Peyer's patch (tissue), 4 donors: ENCODE measurements around the gene FNIP2. TPM values are rescaled to one million over a fixed set of nuclear protein-coding genes. Genes with fewer than 3 reads are reported as not detected.
"Not testable (repeated sequence)": the region's sequence is repeated elsewhere in the genome, so short reads cannot be mapped to it uniquely, and the experiment has no call there.

Experiments
- DNase-seq, 3 donors: peaks; one replicate each; pipeline ENCODE4 v3.0.0-alpha.2; 2017 to 2019
- H3K27ac ChIP-seq, 4 donors: fragments of 200-600 bp; sonication (generic); one replicate each; pipeline ENCODE4 v1.5.1; 2016 to 2019
- H3K27me3 ChIP-seq, 2 donors: fragments of 200-600 bp; sonication (generic); one replicate each; pipeline ENCODE4 v1.5.1; 2019
- H3K36me3 ChIP-seq, 3 donors: fragments of 200-600 bp; sonication (generic); one replicate each; pipeline ENCODE4 v1.5.1; 2016 to 2019
- H3K4me1 ChIP-seq, 4 donors: fragments of 200-600 bp; sonication (generic); one replicate each; pipeline ENCODE4 v1.5.1; 2016 to 2019
- H3K4me3 ChIP-seq, 4 donors: fragments of 200-600 bp; sonication (generic); 1 replicate in 3 of 4; 2 replicates in 1 of 4; pipeline ENCODE4 v1.5.1; 2016 to 2019; ENCODE audit warnings: mild to moderate bottlenecking in 1 of 4
- H3K9me3 ChIP-seq, 4 donors: fragments of 200-600 bp; sonication (generic); one replicate each; pipeline ENCODE4 v1.5.1; 2016 to 2019; ENCODE audit warnings: mild to moderate bottlenecking in 1 of 4
- CTCF ChIP-seq, 6 experiments: fragments of 450-650 bp in 4 of 6; fragments of 200-600 bp in 2 of 6; sonication (generic) in 1 of 6; IDR thresholded peaks; one replicate each; pipeline ENCODE4 v1.5.1; 2017 to 2019; ENCODE audit warnings: antibody characterized with exemption in 6 of 6, mild to moderate bottlenecking in 3 of 6, moderate library complexity in 1 of 6
- POLR2A ChIP-seq, 2 donors: fragments of 450-650 bp; IDR thresholded peaks; one replicate each; pipeline ENCODE4 v1.5.1; 2017; ENCODE audit warnings: antibody characterized with exemption in 2 of 2, mild to moderate bottlenecking in 2 of 2, moderate library complexity in 2 of 2
- total RNA-seq, 4 donors: library from RNA; depleted of rRNA; stranded (reverse); fragments of >200 nt; gene quantifications; one replicate each; pipeline ENCODE4 v1.1.0, GENCODE V29; 2016

FNIP2 gene
- total RNA-seq, 4 donors from 2014 or later, result 31.9 to 40.8 (median 38.6) TPM

- Histone ChIP-seq H3K4me3 (no peak overlapping the region), H3K4me1 (no peaks in the 10 kb centered on the region), H3K36me3 (peaks cover 0 to 13% (median 0%) of the 10 kb centered on the region in 3 donors), H3K9me3 (no peaks in the 10 kb centered on the region), H3K27me3 (no peaks in the 10 kb centered on the region), H3K27ac (no peak overlapping the region)
- TF ChIP-seq CTCF (IDR thresholded peaks at IDR 0.05) (no peak), POLR2A (IDR thresholded peaks at IDR 0.05) (no peak)
- no peak for DNase-seq
Observed at GRCh38 chr4:158875455-158875854, 106.6 kb downstream of the FNIP2 start.

GRCh38 chr4:158877069-158877468 lies 108.2 kb downstream of the FNIP2 start:
- Histone ChIP-seq H3K36me3 (peaks cover 0 to 13% (median 0%) of the 10 kb centered on the region in 3 donors), H3K9me3 (no peaks in the 10 kb centered on the region), H3K4me1 (no peaks in the 10 kb centered on the region), H3K27ac (no peak overlapping the region), H3K4me3 (no peak overlapping the region), H3K27me3 (no peaks in the 10 kb centered on the region)
- no peak for TF ChIP-seq CTCF (IDR thresholded peaks at IDR 0.05)
- no peak for TF ChIP-seq POLR2A (IDR thresholded peaks at IDR 0.05)
- DNase-seq, result no peak

- not testable (repeated sequence) for H3K4me3 ChIP-seq, H3K27me3 ChIP-seq, H3K4me1 ChIP-seq, H3K9me3 ChIP-seq, DNase-seq, H3K27ac ChIP-seq
- H3K36me3 ChIP-seq, result peaks cover 0 to 10% (median 0%) of the 10 kb centered on the region in 3 donors
Observed at GRCh38 chr4:158882142-158882541, 113.3 kb downstream of the FNIP2 start.

GRCh38 chr4:158884280-158884679 lies 115.5 kb downstream of the FNIP2 start:
- DNase-seq, result no peak
- H3K36me3 ChIP-seq, result no peaks in the 10 kb centered on the region
- H3K27ac ChIP-seq, result no peak overlapping the region
- no peaks in the 10 kb centered on the region for H3K27me3 ChIP-seq
- no peaks in the 10 kb centered on the region for H3K9me3 ChIP-seq
- no peak overlapping the region for H3K4me3 ChIP-seq
- no peaks in the 10 kb centered on the region for H3K4me1 ChIP-seq
- TF ChIP-seq POLR2A (IDR thresholded peaks at IDR 0.05) (no peak), CTCF (IDR thresholded peaks at IDR 0.05) (no peak)

GRCh38 chr4:158885564-158885963 lies 116.7 kb downstream of the FNIP2 start:
- Histone ChIP-seq H3K9me3 (no peaks in the 10 kb centered on the region), H3K4me1 (no peaks in the 10 kb centered on the region), H3K4me3 (no peak overlapping the region), H3K27me3 (no peaks in the 10 kb centered on the region), H3K27ac (no peak overlapping the region), H3K36me3 (no peaks in the 10 kb centered on the region)
- DNase-seq, result no peak
- no peak for TF ChIP-seq POLR2A (IDR thresholded peaks at IDR 0.05)
- TF ChIP-seq CTCF (IDR thresholded peaks at IDR 0.05), result no peak

- peaks cover 0 to 3% (median 0%) of the 10 kb centered on the region in 3 donors for H3K36me3 ChIP-seq
- no peak overlapping the region for H3K4me3 ChIP-seq
- no peak for DNase-seq
- no peaks in the 10 kb centered on the region for H3K4me1 ChIP-seq
- no peaks in the 10 kb centered on the region for H3K27me3 ChIP-seq
- no peak for TF ChIP-seq CTCF (IDR thresholded peaks at IDR 0.05)
- no peak for TF ChIP-seq POLR2A (IDR thresholded peaks at IDR 0.05)
- no peaks in the 10 kb centered on the region for H3K9me3 ChIP-seq
- H3K27ac ChIP-seq, result no peak overlapping the region
Observed at GRCh38 chr4:158890294-158890693, 121.5 kb downstream of the FNIP2 start.
